Cardiac muscle cell (in vitro differentiated cells and primary cell): ENCODE measurements around the gene EIF2B5. TPM values are rescaled to one million over a fixed set of nuclear protein-coding genes. Genes with fewer than 3 reads are reported as not detected.

Experiments
- DNase-seq, 2 donors: peaks; one replicate each; pipeline versions ENCODE4 v3.0.0 to v3.0.0-alpha.2; 2010 to 2017; ENCODE audit warnings: low read depth in 1 of 2, low spot score in 1 of 2
- H3K27ac ChIP-seq: fragments of 200-600 bp; sonication (generic); 2 replicates; pipeline ENCODE4 v1.5.1; 2016
- H3K27me3 ChIP-seq: fragments of 200-600 bp; sonication (generic); 2 replicates; pipeline ENCODE4 v1.6.0; 2016; ENCODE audit warnings: control low read depth
- H3K36me3 ChIP-seq: fragments of 200-600 bp; sonication (generic); 2 replicates; pipeline ENCODE4 v1.5.1; 2016; ENCODE audit warnings: control low read depth
- H3K4me1 ChIP-seq: fragments of 200-600 bp; sonication (generic); 2 replicates; pipeline ENCODE4 v1.8.1; 2017; ENCODE audit warnings: low read depth, mild to moderate bottlenecking, mixed run types
- H3K4me3 ChIP-seq: fragments of 200-600 bp; sonication (generic); 2 replicates; pipeline ENCODE4 v1.5.1; 2016; ENCODE audit warnings: mild to moderate bottlenecking
- H3K9me3 ChIP-seq: fragments of 200-600 bp; sonication (generic); 2 replicates; pipeline ENCODE4 v1.5.1; 2017; ENCODE audit warnings: low read depth, mild to moderate bottlenecking, control low read depth
- CTCF ChIP-seq: IDR thresholded peaks from 2 replicates; pipeline ENCODE4 v1.5.1; 2012; ENCODE audit warnings: low read depth, mild to moderate bottlenecking, low read length
- polyA plus RNA-seq: library from polyadenylated mRNA; unstranded; fragments of >200 nt; fragmentation: Nextera tagmentation; extraction: Ambion mirVana; gene quantifications from 2 replicates; pipeline ENCODE4 v1.2.1, GENCODE V29; 2016
- total RNA-seq: library from RNA; depleted of rRNA; stranded (reverse); fragments of >200 nt; gene quantifications from 2 replicates; pipeline ENCODE4 v1.2.3, GENCODE V29; 2016

The EIF2B5 gene
- total and polyA plus RNA-seq, 2 experiments from 2014 or later, result 57.5 to 82.1 TPM

- TF ChIP-seq CTCF, result peak; percentile 5
- Histone ChIP-seq H3K9me3 (no peaks in the 10 kb centered on the region), H3K27me3 (no peaks in the 10 kb centered on the region), H3K36me3 (peaks cover 20% of the 10 kb centered on the region), H3K4me3 (peak within 1 kb of the TSS; percentile 99), H3K4me1 (peaks cover 21% of the 10 kb centered on the region), H3K27ac (peak within 1 kb of the TSS; percentile 93)
- DNase-seq, result peak; percentile 99 to 100
Observed at GRCh38 chr3:184174646-184175492, 39.7 kb downstream of the EIF2B5 start, which contains the start of gene AP2M1. AP2M1 (plus strand) TSS chr3:184174855; CDS start chr3:184176994, 2,139 bp downstream.

GRCh38 chr3:184175506-184175905 lies 40.3 kb downstream of the EIF2B5 start:
- Histone ChIP-seq H3K27me3 (no peaks in the 10 kb centered on the region), H3K4me1 (peaks cover 21% of the 10 kb centered on the region), H3K27ac (peak overlapping the region; percentile 93), H3K4me3 (peak overlapping the region; percentile 99), H3K9me3 (no peaks in the 10 kb centered on the region), H3K36me3 (peaks cover 24% of the 10 kb centered on the region)
- TF ChIP-seq CTCF, result no peak
- DNase-seq, result no peak

GRCh38 chr3:184175981-184176376 lies 40.8 kb downstream of the EIF2B5 start:
- no peaks in the 10 kb centered on the region for H3K9me3 ChIP-seq
- peaks cover 21% of the 10 kb centered on the region for H3K4me1 ChIP-seq
- peak overlapping the region; percentile 99 for H3K4me3 ChIP-seq
- no peak for TF ChIP-seq CTCF
- no peak for DNase-seq
- H3K36me3 ChIP-seq, result peaks cover 28% of the 10 kb centered on the region
- H3K27ac ChIP-seq, result peak overlapping the region; percentile 93
- H3K27me3 ChIP-seq, result no peaks in the 10 kb centered on the region

- DNase-seq, result peak; percentile 76 to 96
- no peaks in the 10 kb centered on the region for H3K9me3 ChIP-seq
- TF ChIP-seq CTCF, result no peak
- H3K36me3 ChIP-seq, result peaks cover 31% of the 10 kb centered on the region
- peak overlapping the region; percentile 99 for H3K4me3 ChIP-seq
- no peaks in the 10 kb centered on the region for H3K27me3 ChIP-seq
- peak overlapping the region; percentile 93 for H3K27ac ChIP-seq
- peaks cover 21% of the 10 kb centered on the region for H3K4me1 ChIP-seq
Observed at GRCh38 chr3:184176377-184177330, 41.5 kb downstream of the EIF2B5 start.

GRCh38 chr3:184177331-184177731 lies 42.2 kb downstream of the EIF2B5 start:
- peak; percentile 52 to 74 for DNase-seq
- peaks cover 35% of the 10 kb centered on the region for H3K36me3 ChIP-seq
- H3K27ac ChIP-seq, result peak overlapping the region; percentile 93
- no peak for TF ChIP-seq CTCF
- H3K4me1 ChIP-seq, result peaks cover 21% of the 10 kb centered on the region
- no peaks in the 10 kb centered on the region for H3K27me3 ChIP-seq
- no peaks in the 10 kb centered on the region for H3K9me3 ChIP-seq
- H3K4me3 ChIP-seq, result no peak overlapping the region
